ENCODE data around the gene TRIP4. TPM values are rescaled to one million over a fixed set of nuclear protein-coding genes. Genes with fewer than 3 reads are reported as not detected.

TRIP4 gene
- total RNA-seq, 1 experiment from 2014 or later: 12.9 TPM

DNA sequence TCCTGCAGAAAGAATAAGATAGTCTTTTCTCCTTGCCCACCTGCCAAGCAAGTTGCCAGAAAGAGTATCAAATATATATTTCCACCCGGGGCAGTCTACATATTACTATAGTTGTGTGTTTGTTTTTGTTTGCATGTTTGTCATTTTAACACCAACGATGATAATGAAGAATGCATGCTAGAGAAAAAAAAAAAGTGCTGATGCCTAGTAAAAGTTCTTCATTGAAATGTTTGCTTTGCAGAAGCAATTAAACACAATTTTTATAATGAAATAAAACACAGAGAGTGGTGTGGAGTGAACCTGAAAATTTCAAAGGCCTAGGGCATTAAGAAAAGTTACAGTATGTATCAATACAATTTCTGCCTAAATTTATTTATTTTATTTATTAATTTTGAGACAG is 3.9 kb upstream of the TRIP4 start (continued):
- TF ChIP-seq, protein P1, sequence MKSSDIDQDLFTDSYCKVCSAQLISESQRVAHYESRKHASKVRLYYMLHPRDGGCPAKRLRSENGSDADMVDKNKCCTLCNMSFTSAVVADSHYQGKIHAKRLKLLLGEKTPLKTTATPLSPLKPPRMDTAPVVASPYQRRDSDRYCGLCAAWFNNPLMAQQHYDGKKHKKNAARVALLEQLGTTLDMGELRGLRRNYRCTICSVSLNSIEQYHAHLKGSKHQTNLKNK (CRISPR knock-in tag; IDR thresholded peaks at IDR 0.05): no peak
- TF ChIP-seq, protein P2, sequence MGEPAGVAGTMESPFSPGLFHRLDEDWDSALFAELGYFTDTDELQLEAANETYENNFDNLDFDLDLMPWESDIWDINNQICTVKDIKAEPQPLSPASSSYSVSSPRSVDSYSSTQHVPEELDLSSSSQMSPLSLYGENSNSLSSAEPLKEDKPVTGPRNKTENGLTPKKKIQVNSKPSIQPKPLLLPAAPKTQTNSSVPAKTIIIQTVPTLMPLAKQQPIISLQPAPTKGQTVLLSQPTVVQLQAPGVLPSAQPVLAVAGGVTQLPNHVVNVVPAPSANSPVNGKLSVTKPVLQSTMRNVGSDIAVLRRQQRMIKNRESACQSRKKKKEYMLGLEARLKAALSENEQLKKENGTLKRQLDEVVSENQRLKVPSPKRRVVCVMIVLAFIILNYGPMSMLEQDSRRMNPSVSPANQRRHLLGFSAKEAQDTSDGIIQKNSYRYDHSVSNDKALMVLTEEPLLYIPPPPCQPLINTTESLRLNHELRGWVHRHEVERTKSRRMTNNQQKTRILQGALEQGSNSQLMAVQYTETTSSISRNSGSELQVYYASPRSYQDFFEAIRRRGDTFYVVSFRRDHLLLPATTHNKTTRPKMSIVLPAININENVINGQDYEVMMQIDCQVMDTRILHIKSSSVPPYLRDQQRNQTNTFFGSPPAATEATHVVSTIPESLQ (CRISPR knock-in tag; IDR thresholded peaks at IDR 0.05): no peak
- TF ChIP-seq IRF2 (CRISPR knock-in tag; IDR thresholded peaks at IDR 0.05; ENCODE audit: borderline replicate concordance, low read depth) (no peak), ESRRA (CRISPR knock-in tag; IDR thresholded peaks at IDR 0.05; ENCODE audit: borderline replicate concordance) (no peak)
- TF ChIP-seq, protein P3, sequence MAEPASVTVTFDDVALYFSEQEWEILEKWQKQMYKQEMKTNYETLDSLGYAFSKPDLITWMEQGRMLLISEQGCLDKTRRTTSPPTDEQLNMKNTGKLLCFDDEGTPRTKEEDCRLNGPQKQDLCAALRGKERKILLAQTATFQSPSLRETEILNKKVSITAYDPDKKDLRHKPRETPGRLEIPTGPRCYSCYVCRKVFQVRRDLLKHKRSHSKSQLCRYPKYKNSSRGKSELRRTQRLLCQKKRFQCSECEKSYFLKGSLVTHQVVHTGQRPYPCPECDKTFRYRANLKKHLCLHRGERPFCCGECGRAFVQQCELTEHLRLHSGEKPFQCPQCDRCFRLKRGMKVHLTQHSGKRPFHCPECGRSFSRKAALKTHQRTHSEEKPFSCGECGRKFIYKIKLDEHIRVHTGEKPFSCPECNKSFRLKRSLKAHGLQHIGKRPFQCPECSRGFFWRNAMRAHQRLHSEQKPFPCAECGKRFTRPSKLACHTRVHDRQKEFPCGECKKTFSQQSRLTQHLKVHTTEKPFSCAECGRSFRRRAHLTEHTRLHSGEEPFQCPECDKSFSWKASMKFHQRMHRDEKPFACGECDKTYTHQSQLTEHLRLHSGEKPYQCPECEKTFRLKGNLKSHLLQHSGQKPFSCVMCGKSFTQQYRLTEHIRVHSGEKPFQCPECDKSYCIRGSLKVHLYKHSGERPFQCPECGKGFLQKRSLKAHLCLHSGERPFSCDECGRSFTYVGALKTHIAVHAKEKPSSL (CRISPR knock-in tag; conservative IDR thresholded peaks at IDR 0.05): no peak
- TF ChIP-seq, protein P4, sequence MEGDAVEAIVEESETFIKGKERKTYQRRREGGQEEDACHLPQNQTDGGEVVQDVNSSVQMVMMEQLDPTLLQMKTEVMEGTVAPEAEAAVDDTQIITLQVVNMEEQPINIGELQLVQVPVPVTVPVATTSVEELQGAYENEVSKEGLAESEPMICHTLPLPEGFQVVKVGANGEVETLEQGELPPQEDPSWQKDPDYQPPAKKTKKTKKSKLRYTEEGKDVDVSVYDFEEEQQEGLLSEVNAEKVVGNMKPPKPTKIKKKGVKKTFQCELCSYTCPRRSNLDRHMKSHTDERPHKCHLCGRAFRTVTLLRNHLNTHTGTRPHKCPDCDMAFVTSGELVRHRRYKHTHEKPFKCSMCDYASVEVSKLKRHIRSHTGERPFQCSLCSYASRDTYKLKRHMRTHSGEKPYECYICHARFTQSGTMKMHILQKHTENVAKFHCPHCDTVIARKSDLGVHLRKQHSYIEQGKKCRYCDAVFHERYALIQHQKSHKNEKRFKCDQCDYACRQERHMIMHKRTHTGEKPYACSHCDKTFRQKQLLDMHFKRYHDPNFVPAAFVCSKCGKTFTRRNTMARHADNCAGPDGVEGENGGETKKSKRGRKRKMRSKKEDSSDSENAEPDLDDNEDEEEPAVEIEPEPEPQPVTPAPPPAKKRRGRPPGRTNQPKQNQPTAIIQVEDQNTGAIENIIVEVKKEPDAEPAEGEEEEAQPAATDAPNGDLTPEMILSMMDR (IDR thresholded peaks at IDR 0.05): no peak
- TF ChIP-seq, protein P5, sequence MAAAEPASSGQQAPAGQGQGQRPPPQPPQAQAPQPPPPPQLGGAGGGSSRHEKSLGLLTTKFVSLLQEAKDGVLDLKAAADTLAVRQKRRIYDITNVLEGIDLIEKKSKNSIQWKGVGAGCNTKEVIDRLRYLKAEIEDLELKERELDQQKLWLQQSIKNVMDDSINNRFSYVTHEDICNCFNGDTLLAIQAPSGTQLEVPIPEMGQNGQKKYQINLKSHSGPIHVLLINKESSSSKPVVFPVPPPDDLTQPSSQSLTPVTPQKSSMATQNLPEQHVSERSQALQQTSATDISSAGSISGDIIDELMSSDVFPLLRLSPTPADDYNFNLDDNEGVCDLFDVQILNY (CRISPR knock-in tag; IDR thresholded peaks at IDR 0.05): no peak
- TF ChIP-seq, protein P6, sequence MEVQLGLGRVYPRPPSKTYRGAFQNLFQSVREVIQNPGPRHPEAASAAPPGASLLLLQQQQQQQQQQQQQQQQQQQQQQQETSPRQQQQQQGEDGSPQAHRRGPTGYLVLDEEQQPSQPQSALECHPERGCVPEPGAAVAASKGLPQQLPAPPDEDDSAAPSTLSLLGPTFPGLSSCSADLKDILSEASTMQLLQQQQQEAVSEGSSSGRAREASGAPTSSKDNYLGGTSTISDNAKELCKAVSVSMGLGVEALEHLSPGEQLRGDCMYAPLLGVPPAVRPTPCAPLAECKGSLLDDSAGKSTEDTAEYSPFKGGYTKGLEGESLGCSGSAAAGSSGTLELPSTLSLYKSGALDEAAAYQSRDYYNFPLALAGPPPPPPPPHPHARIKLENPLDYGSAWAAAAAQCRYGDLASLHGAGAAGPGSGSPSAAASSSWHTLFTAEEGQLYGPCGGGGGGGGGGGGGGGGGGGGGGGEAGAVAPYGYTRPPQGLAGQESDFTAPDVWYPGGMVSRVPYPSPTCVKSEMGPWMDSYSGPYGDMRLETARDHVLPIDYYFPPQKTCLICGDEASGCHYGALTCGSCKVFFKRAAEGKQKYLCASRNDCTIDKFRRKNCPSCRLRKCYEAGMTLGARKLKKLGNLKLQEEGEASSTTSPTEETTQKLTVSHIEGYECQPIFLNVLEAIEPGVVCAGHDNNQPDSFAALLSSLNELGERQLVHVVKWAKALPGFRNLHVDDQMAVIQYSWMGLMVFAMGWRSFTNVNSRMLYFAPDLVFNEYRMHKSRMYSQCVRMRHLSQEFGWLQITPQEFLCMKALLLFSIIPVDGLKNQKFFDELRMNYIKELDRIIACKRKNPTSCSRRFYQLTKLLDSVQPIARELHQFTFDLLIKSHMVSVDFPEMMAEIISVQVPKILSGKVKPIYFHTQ (CRISPR knock-in tag; IDR thresholded peaks at IDR 0.05): no peak

DNA sequence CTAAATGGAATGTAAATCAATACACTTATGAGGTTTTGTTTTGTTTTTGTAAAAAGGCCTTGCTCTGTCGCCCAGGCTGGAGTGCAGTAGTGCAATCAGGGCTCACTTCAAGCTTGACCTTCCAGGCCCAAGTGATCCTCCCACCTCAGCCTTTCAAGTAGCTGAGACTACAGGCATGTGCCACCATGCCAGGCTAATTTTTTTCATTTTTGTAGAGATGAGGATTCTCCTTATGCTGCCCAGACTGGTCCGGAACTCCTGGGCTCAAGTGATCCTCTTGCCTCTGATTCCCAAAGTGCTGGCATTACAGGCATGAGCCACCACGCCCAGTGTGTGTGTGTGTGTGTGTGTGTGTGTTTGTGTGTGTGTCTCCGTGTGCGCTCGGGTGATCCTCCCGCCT is 1.3 kb upstream of the TRIP4 start:
- no peak for ATAC-seq
- ChIA-PET CTCF (no interaction called here), POLR2A (interaction anchor here (0.6 kb wide), 1 partner anchor 157 kb away, joined by 4 read pairs; no protein-coding TSS in a partner anchor)
- no peak for TF ChIP-seq PRRX2 (CRISPR knock-in tag; IDR thresholded peaks at IDR 0.05)
- TF ChIP-seq, protein P7, sequence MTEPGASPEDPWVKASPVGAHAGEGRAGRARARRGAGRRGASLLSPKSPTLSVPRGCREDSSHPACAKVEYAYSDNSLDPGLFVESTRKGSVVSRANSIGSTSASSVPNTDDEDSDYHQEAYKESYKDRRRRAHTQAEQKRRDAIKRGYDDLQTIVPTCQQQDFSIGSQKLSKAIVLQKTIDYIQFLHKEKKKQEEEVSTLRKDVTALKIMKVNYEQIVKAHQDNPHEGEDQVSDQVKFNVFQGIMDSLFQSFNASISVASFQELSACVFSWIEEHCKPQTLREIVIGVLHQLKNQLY (CRISPR knock-in tag; IDR thresholded peaks at IDR 0.05): no peak
- TF ChIP-seq ZNF671 (CRISPR knock-in tag; IDR thresholded peaks at IDR 0.05): no peak
- TF ChIP-seq ATF1 (CRISPR knock-in tag; IDR thresholded peaks at IDR 0.05): no peak
- TF ChIP-seq KAT7 (CRISPR knock-in tag; IDR thresholded peaks at IDR 0.05; ENCODE audit: borderline replicate concordance): no peak
- TF ChIP-seq, protein P8, sequence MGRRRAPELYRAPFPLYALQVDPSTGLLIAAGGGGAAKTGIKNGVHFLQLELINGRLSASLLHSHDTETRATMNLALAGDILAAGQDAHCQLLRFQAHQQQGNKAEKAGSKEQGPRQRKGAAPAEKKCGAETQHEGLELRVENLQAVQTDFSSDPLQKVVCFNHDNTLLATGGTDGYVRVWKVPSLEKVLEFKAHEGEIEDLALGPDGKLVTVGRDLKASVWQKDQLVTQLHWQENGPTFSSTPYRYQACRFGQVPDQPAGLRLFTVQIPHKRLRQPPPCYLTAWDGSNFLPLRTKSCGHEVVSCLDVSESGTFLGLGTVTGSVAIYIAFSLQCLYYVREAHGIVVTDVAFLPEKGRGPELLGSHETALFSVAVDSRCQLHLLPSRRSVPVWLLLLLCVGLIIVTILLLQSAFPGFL (CRISPR knock-in tag; IDR thresholded peaks at IDR 0.05; ENCODE audit: borderline replicate concordance): no peak
- TF ChIP-seq TCF7 (CRISPR knock-in tag; IDR thresholded peaks at IDR 0.05; ENCODE audit: low read depth): no peak
- Mint-ChIP-seq H3K27me3 (ENCODE audit: low read depth) (peaks cover 49% of the 10 kb centered on the region), H3K27ac (no peak overlapping the region), H3K36me3 (no peaks in the 10 kb centered on the region), H3K9me3 (no peaks in the 10 kb centered on the region), H3K4me3 (no peak overlapping the region), H3K4me1 (peaks cover 7% of the 10 kb centered on the region; the same call in 1 of the 2 replicates)
- no peak for DNase-seq (ENCODE audit: low spot score)
